K562 (cell line): Measurements from ENCODE around the gene PGPEP1. TPM values are rescaled to one million over a fixed set of nuclear protein-coding genes. Genes with fewer than 3 reads are reported as not detected.
A peak's percentile ranks its signal among the peaks of the same experiment; 100 is the strongest.

Source experiments
- CREM ChIP-seq: IDR thresholded peaks from 2 replicates; pipeline ENCODE4 v1.6.1; 2014; ENCODE audit warnings: antibody characterized with exemption, low read depth
- CTCF ChIP-seq, 3 experiments: IDR thresholded peaks in 2 of 3; conservative IDR thresholded peaks in 1 of 3; 2 replicates each; pipeline ENCODE4 v1.5.1; 2011 to 2012; ENCODE audit warnings: low read length in 3 of 3, mild to moderate bottlenecking in 3 of 3, control low read depth in 2 of 3, improper control_type of control experiment in 1 of 3, inconsistent platforms in 1 of 3, low read depth in 1 of 3, mixed read lengths in 1 of 3, moderate library complexity in 1 of 3; ENCODE audit not compliant: insufficient read depth in 2 of 3
- EHMT2 ChIP-seq: fragments of 450-650 bp; IDR thresholded peaks from 2 replicates; pipeline ENCODE4 v1.6.1; 2018; ENCODE audit warnings: antibody characterized with exemption
- HMGN3 ChIP-seq: IDR thresholded peaks from 2 replicates; pipeline ENCODE4 v1.6.1; 2011; ENCODE audit warnings: borderline replicate concordance, low read depth, mild to moderate bottlenecking, mixed read lengths, low read length; ENCODE audit not compliant: insufficient read length; ENCODE audit errors: extremely low read depth
- MAX ChIP-seq: sonication (generic); formaldehyde crosslinking; IDR thresholded peaks from 2 replicates; pipeline ENCODE4 v1.9.0; 2022; ENCODE audit warnings: mild to moderate bottlenecking, missing genetic modification reagents
- MEIS2 ChIP-seq: fragments of 450-650 bp; IDR thresholded peaks from 2 replicates; pipeline ENCODE4 v1.6.1; 2014; ENCODE audit warnings: mild to moderate bottlenecking; ENCODE audit not compliant: partially characterized antibody
- NFIC ChIP-seq: fragments of 450-650 bp; IDR thresholded peaks from 2 replicates; pipeline ENCODE4 v1.6.1; 2017; ENCODE audit warnings: mild to moderate bottlenecking, inconsistent platforms
- POLR2A ChIP-seq: fragments of 450-650 bp; conservative IDR thresholded peaks from 2 replicates; pipeline ENCODE4 v1.6.1; 2016
- RBM15 ChIP-seq: fragments of 200-400 bp; formaldehyde crosslinking; IDR thresholded peaks from 2 replicates; pipeline ENCODE4 v1.6.1; 2018; ENCODE audit warnings: mild to moderate bottlenecking, low read length, moderate library complexity; ENCODE audit not compliant: insufficient read depth
- SMARCE1 ChIP-seq: fragments of 450-650 bp; IDR thresholded peaks from 2 replicates; pipeline ENCODE4 v1.7.1; 2016; ENCODE audit warnings: mild to moderate bottlenecking
- polyA plus RNA-seq, 8 experiments: library from polyadenylated mRNA; depleted of rRNA in 4 of 8; stranded (reverse) in 5 of 8; unstranded in 3 of 8; fragments of >200 nt; fragmentation: Nextera tagmentation in 2 of 8; fragmentation: Illumina TruSeq in 1 of 8; extraction: Ambion mirVana in 2 of 8; extraction: Trizol in 1 of 8; gene quantifications; 2 replicates each; pipeline versions ENCODE4 v1.2.1 to v1.2.3, GENCODE V29; 2011 to 2014; ENCODE audit warnings: inconsistent platforms in 1 of 8, missing spikeins in 1 of 8
- total RNA-seq, 7 experiments: library from RNA; depleted of rRNA in 6 of 7; stranded (reverse); fragments of >200 nt in 6 of 7; fragmentation: Illumina TruSeq in 2 of 7; extraction: Trizol in 2 of 7; gene quantifications; 2 replicates each; pipeline versions ENCODE4 v1.2.1 to v1.2.3, GENCODE V29; 2011 to 2021; ENCODE audit warnings: low replicate concordance in 1 of 7
- TF ChIP-seq, protein P1 (sequence below), 2 experiments: IDR thresholded peaks; 2 replicates each; pipeline ENCODE4 v1.6.1; 2011; ENCODE audit warnings: borderline replicate concordance in 1 of 2, control low read depth in 1 of 2, low read depth in 1 of 2, low read length in 1 of 2, mild to moderate bottlenecking in 1 of 2, mixed read lengths in 1 of 2, moderate library complexity in 1 of 2; ENCODE audit not compliant: insufficient read depth in 1 of 2, insufficient read length in 1 of 2, poor library complexity in 1 of 2, severe bottlenecking in 1 of 2; ENCODE audit errors: extremely low read depth in 1 of 2
- TF ChIP-seq, protein P2 (sequence below): fragments of 250-450 bp; sonication (Bioruptor Pico); IDR thresholded peaks from 2 replicates; pipeline ENCODE4 v1.5.0; 2021
- TF ChIP-seq, protein P3 (sequence below): sonication (generic); formaldehyde crosslinking; IDR thresholded peaks from 2 replicates; pipeline ENCODE4 v1.8.0; 2022; ENCODE audit warnings: missing genetic modification reagents, mild to moderate bottlenecking, moderate library complexity, borderline replicate concordance
- TF ChIP-seq, protein P4 (sequence below), 2 experiments: fragments of 450-650 bp in 1 of 2; sonication (generic) in 1 of 2; formaldehyde crosslinking in 1 of 2; IDR thresholded peaks in 1 of 2; conservative IDR thresholded peaks in 1 of 2; 2 replicates each; pipeline versions ENCODE4 v1.6.1 to v1.8.1; 2016 to 2023; ENCODE audit warnings: mild to moderate bottlenecking in 2 of 2, moderate library complexity in 2 of 2, inconsistent platforms in 1 of 2, missing genetic modification reagents in 1 of 2

The PGPEP1 gene
- total and polyA plus RNA-seq, 9 of the 15 experiments (the other 6 are each of a cell fraction or from before 2014, with no cell fraction given): 10.0 to 69.6 (median 33.5) TPM

GRCh38 chr19:18339723-18340122, 675 bp upstream of the PGPEP1 start (continued):
- TF ChIP-seq, protein P1, sequence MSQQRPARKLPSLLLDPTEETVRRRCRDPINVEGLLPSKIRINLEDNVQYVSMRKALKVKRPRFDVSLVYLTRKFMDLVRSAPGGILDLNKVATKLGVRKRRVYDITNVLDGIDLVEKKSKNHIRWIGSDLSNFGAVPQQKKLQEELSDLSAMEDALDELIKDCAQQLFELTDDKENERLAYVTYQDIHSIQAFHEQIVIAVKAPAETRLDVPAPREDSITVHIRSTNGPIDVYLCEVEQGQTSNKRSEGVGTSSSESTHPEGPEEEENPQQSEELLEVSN (IDR thresholded peaks at IDR 0.05; ENCODE audit: borderline replicate concordance in 1 of 2, extremely low read depth in 1 of 2, insufficient read depth in 1 of 2, insufficient read length in 1 of 2, low read depth in 1 of 2, low read length in 1 of 2, poor library complexity in 1 of 2, severe bottlenecking in 1 of 2): peak in 1 of 2 experiments; percentile 9
- TF ChIP-seq, protein P2, sequence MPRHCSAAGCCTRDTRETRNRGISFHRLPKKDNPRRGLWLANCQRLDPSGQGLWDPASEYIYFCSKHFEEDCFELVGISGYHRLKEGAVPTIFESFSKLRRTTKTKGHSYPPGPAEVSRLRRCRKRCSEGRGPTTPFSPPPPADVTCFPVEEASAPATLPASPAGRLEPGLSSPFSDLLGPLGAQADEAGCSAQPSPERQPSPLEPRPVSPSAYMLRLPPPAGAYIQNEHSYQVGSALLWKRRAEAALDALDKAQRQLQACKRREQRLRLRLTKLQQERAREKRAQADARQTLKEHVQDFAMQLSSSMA (CRISPR knock-in tag): no peak
- TF ChIP-seq RBM15 (no peak), SMARCE1 (peak; percentile 41; the same call in 1 of the 2 replicates), POLR2A (no peak), MEIS2 (peak; percentile 64), MAX (CRISPR knock-in tag) (peak; percentile 8; the same call in 1 of the 2 replicates), HMGN3 (no peak), NFIC (0 out of 2 replicates have a peak, but pooled peaks have one; percentile 6), CTCF (IDR thresholded peaks at IDR 0.05 in 2 of 3, conservative IDR thresholded peaks at IDR 0.05 in 1 of 3; ENCODE audit: insufficient read depth in 2 of 3, low read depth in 1 of 3, low read length in 3 of 3) (peak; percentile 61 to 67 (median 67)), CREM (peak; percentile 53; the same call in 1 of the 2 replicates), EHMT2 (no peak)
- TF ChIP-seq, protein P3, sequence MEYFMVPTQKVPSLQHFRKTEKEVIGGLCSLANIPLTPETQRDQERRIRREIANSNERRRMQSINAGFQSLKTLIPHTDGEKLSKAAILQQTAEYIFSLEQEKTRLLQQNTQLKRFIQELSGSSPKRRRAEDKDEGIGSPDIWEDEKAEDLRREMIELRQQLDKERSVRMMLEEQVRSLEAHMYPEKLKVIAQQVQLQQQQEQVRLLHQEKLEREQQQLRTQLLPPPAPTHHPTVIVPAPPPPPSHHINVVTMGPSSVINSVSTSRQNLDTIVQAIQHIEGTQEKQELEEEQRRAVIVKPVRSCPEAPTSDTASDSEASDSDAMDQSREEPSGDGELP (CRISPR knock-in tag): peak; percentile 37; the same call in 1 of the 2 replicates
- TF ChIP-seq, protein P4, sequence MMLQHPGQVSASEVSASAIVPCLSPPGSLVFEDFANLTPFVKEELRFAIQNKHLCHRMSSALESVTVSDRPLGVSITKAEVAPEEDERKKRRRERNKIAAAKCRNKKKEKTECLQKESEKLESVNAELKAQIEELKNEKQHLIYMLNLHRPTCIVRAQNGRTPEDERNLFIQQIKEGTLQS (IDR thresholded peaks at IDR 0.05): no peak
- TF ChIP-seq, protein P4 (CRISPR knock-in tag; conservative IDR thresholded peaks at IDR 0.05): no peak
